ENCODE data around the gene PTOV1.

Gene PTOV1

GRCh38 chr19:49871349-49871985, 20.5 kb downstream of the PTOV1 start:
- Histone ChIP-seq H3K36me3 (ENCODE audit: control insufficient read depth, insufficient read depth, low read length) (peaks cover 4% of the 10 kb centered on the region), H3K4me3 (replicated peaks; ENCODE audit: low read depth, low read length) (no peak overlapping the region), H3K27me3 (replicated peaks; ENCODE audit: control insufficient read depth, insufficient read depth, low read length) (no peaks in the 10 kb centered on the region)
- TF ChIP-seq CTCF (IDR thresholded peaks at IDR 0.05; ENCODE audit: insufficient read depth, low read length, poor library complexity, severe bottlenecking): no peak
- no peak for DNase-seq (ENCODE audit: extremely low read depth, insufficient read length)

GRCh38 chr19:49872245-49873128, 21.5 kb downstream of the PTOV1 start:
- Histone ChIP-seq H3K4me3 (replicated peaks; ENCODE audit: low read depth, low read length) (no peak overlapping the region), H3K27me3 (replicated peaks; ENCODE audit: control insufficient read depth, insufficient read depth, low read length) (no peaks in the 10 kb centered on the region), H3K36me3 (ENCODE audit: control insufficient read depth, insufficient read depth, low read length) (peaks cover 4% of the 10 kb centered on the region)
- no peak for TF ChIP-seq CTCF (IDR thresholded peaks at IDR 0.05; ENCODE audit: insufficient read depth, low read length, poor library complexity, severe bottlenecking)
- no peak for DNase-seq (ENCODE audit: extremely low read depth, insufficient read length)

- no peak for TF ChIP-seq CTCF (IDR thresholded peaks at IDR 0.05; ENCODE audit: insufficient read depth, low read length, poor library complexity, severe bottlenecking)
- peaks cover 4% of the 10 kb centered on the region for H3K36me3 ChIP-seq (ENCODE audit: control insufficient read depth, insufficient read depth, low read length)
- no peak for DNase-seq (ENCODE audit: extremely low read depth, insufficient read length)
- no peak overlapping the region for H3K4me3 ChIP-seq (replicated peaks; ENCODE audit: low read depth, low read length)
- H3K27me3 ChIP-seq (replicated peaks; ENCODE audit: control insufficient read depth, insufficient read depth, low read length): no peaks in the 10 kb centered on the region
These were observed 22.2 kb downstream of the PTOV1 start for GRCh38 chr19:49873129-49873521.

GRCh38 chr19:49873834-49874233, 22.9 kb downstream of the PTOV1 start:
- TF ChIP-seq CTCF (IDR thresholded peaks at IDR 0.05; ENCODE audit: insufficient read depth, low read length, poor library complexity, severe bottlenecking): no peak
- peaks cover 4% of the 10 kb centered on the region for H3K36me3 ChIP-seq (ENCODE audit: control insufficient read depth, insufficient read depth, low read length)

GRCh38 chr19:49874503-49875157, 23.7 kb downstream of the PTOV1 start:
- Histone ChIP-seq H3K36me3 (ENCODE audit: control insufficient read depth, insufficient read depth, low read length) (peaks cover 8% of the 10 kb centered on the region), H3K4me3 (replicated peaks; ENCODE audit: low read depth, low read length) (no peak overlapping the region; the same call in 1 of the 2 replicates), H3K27me3 (replicated peaks; ENCODE audit: control insufficient read depth, insufficient read depth, low read length) (no peaks in the 10 kb centered on the region)
- TF ChIP-seq CTCF (IDR thresholded peaks at IDR 0.05; ENCODE audit: insufficient read depth, low read length, poor library complexity, severe bottlenecking): no peak
- no peak for DNase-seq (ENCODE audit: extremely low read depth, insufficient read length)

More at GRCh38 chr19:49873834-49874233, 22.9 kb downstream of the PTOV1 start:
- Histone ChIP-seq H3K27me3 (replicated peaks; ENCODE audit: control insufficient read depth, insufficient read depth, low read length) (no peaks in the 10 kb centered on the region), H3K4me3 (replicated peaks; ENCODE audit: low read depth, low read length) (no peak overlapping the region)
- DNase-seq (ENCODE audit: extremely low read depth, insufficient read length): no peak
